Effector CD8-positive, alpha-beta T cell (primary cell): ENCODE data around the gene GRIA4.

Experiments
- DNase-seq: peaks from one replicate; lab custom pipeline; 2025; lab: John Stamatoyannopoulos, UW

The GRIA4 gene

GRCh38 chr11:106012744-106013143, 402.9 kb downstream of the GRIA4 start:
- no peak for DNase-seq

- DNase-seq, result no peak
Measured at GRCh38 chr11:106014035-106014434, 404.2 kb downstream of the GRIA4 start.

DNA sequence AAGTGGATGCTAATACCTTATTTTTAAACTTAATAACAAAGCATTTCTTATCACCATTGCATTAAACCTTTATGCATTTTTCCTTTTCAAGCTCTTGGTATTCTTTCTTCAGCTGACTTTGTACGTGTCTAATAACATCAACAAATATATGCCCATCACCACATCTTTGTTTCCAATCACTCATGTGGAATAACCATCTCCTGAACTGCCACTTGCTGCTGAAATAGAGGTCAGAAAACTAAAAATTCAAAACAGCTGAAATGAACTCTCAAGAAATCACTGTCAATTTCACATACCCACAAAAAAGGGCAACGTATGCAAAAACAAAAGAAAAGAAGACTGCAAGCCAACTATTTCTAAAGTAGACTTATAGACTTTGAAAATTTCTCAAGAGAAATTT, 404.7 kb downstream of the GRIA4 start:
- DNase-seq, result no peak

DNA sequence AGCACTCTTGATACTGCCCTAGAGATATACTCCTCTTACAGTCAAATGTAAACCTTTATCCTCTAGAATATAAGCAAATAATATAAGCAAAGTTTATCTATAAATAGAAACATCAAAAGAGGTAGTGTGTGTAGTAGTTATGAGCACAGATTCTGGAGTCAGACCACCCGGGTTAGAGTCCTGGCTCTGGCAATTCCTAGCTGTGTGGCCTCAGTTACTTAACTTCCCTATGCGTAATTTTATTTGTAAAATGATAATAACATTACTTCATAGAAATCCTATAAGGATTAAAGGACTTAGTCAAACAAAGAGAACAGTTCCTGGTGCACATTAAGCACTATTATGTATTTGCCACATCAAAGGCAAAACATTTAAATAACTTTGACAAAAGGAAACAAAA, 405.2 kb downstream of the GRIA4 start:
- DNase-seq, result no peak

DNA sequence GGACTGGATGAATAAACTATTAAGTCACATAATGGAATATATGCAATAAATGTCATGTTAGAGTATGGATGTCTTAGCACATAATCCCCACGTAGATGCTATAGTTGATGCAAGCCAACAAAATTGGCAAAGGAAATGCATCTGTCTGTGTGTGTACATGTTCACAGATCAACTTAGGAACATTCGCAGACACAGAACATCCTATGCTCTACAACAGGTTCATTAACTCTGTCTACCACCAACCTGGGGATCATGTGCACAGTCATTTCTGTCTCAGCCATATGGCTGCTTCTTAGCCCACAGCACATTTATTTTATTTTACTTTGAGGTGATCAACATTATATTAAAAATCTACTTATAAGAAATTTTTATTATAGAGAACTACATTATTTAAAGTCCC, 407.2 kb downstream of the GRIA4 start:
- DNase-seq, result no peak

DNA sequence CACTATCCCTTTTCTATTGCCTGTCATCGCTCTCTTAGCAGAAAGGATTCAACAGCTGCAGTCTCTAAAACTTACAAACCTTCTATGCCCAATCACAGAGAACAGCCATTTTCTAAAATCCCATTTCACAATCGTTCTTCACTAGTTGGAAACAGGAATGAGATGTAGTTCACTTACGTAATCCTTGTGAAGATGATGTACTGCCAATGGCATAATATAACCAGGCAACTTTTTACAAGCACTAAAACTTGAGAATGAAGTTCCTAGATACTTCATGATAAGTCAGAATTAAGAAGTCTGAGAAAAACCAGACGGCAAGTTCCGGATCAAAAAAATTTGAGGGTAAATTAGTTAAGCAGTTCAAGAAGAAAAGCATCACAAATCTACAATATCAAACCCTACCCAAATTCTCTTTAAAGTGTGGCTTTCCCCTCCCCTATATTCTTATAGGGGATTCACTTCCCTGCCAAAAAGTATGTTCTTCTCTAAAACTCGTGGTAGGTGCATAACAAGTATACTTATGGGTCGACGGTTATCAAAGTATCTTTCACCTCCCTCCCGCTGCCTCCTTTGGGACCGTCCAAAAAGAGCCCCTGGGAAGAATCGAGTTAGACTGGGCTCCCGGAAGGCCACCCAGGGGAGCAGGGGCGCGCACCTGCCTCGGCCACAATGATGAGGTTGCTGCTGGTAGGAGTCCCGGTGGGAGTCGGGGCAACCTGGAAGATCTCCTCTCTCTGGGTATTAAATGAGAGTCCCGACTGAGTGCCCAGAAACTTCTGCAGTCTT, 411.5 kb downstream of the GRIA4 start:
- DNase-seq, result no peak

DNA sequence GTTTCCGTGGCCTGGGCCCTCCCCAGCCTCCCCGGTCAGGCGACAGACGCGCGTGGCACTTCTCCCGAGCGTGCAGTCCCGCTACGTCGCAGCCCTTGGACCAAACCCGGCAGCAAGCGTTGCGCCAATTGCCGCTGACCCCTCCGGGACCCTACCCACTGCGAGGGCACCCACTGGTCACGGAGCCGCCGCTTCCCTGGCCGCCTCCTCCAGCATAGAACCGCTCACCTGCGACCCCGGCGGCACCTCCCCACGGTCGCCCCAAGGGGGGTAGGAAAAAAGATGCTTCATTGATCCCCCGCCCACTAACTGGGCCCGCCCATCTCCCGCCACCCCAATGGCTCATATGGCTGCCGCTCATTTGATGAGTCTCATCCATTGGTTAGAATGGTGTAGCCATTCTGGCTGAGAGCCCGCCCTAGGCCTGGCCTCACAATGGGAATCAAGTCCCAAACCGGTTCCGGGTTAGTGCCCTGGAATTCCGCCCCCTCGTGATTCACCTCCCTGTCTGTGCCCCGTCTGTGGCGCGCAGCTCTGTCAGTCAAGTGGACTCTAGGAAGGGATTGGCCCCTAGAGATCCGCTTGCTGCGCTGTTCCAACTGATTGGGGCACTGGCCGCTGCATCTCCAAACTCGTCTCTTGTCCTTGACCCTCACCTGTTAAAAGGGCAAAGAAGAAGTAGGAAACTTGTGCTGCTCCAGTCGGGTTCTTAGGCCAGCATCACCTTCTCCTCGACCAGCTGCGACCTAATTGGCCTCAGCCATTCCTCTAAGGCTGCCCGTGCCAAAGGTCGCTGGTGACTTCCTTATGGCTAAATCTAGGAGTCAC, 412.3 kb downstream of the GRIA4 start, which contains the start of gene MSANTD4:
TSS of gene MSANTD4 (minus strand) at position 274 of the 828 bp plus-strand sequence. CDS start 11,323 bp downstream, outside the sequence.
- DNase-seq, result peak; percentile 97

GRCh38 chr11:106022795-106023275, 413.0 kb downstream of the GRIA4 start:
- DNase-seq, result no peak

DNA sequence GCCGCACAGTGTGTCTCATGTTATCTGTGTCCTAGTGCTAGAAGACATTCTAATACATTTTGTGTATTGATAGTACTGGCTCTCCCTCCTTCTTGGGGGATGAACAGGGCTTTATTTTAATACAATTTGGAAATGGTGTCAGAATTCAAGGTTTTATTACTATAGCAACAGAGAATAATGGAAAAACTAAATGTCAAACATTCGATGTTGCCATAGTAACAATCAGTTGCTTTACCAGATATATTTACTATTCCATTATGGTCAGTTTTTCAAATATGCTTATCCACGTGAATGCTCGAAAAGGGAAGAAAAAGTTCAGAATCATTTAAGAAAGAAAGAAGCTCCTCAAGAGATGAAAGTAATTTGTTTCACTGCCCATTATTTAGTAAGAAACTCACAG, 420.7 kb downstream of the GRIA4 start:
- DNase-seq, result no peak

DNA sequence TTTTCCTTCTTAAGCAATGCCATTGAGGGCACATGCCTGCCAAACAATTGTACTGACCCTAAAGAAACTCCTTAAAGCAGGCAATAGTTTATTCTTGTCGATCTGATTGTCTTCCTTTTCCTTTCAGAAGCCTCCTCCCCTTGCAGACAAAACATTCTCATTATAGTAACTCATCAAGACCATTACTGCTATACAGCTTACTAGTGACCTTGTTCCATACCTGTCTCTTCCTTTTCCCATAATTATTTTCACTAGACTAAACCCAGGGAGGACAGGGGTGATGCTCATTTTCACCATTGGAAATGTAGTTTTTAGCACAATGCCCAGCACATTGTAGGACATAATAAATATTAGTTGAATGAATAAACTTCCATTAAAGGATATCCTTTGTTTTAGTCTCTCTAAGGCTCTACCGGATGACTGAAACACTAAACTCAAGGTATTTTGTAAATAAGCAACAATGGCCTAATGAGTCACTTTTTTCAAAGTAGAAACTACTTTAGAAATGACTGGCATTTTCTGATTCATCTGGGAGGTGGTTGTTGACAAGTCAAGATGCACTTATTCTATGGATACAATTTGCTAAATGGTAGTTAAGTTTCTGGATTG, 421.4 kb downstream of the GRIA4 start:
- no peak for DNase-seq
